Left lung (tissue), 14 donors: ENCODE measurements around the gene KRCC1. TPM values are rescaled to one million over a fixed set of nuclear protein-coding genes. Genes with fewer than 3 reads are reported as not detected.

ENCODE experiments used
- ATAC-seq: fragments of 200-7000 bp; cut with Tn5 transposase; one replicate; pipeline ENCODE4 v1.9.1; 2020; ENCODE audit warnings: moderate library complexity
- DNase-seq, 4 donors: peaks; one replicate each; pipeline ENCODE4 v3.0.0-alpha.2; 2013 to 2020
- H3K27ac ChIP-seq, 2 donors: fragments of 200-600 bp; sonication (generic) in 1 of 2; one replicate each; pipeline versions ENCODE4 v1.5.0 to v1.8.0; 2020 to 2021
- H3K27me3 ChIP-seq, 2 donors: fragments of 200-600 bp; sonication (generic) in 1 of 2; one replicate each; pipeline versions ENCODE4 v1.5.0 to v1.8.0; 2020 to 2021
- H3K36me3 ChIP-seq, 2 donors: fragments of 200-600 bp; sonication (generic) in 1 of 2; one replicate each; pipeline versions ENCODE4 v1.5.0 to v1.8.0; 2020 to 2021
- H3K4me1 ChIP-seq, 2 donors: fragments of 200-600 bp; one replicate each; pipeline ENCODE4 v1.8.0; 2021
- H3K4me3 ChIP-seq, 2 donors: fragments of 200-600 bp; sonication (generic) in 1 of 2; one replicate each; pipeline versions ENCODE4 v1.5.0 to v1.8.0; 2020 to 2021; ENCODE audit warnings: mild to moderate bottlenecking in 1 of 2
- H3K9me3 ChIP-seq, 2 donors: fragments of 200-600 bp; sonication (generic) in 1 of 2; one replicate each; pipeline versions ENCODE4 v1.5.0 to v1.8.0; 2020 to 2021
- CTCF ChIP-seq, 2 donors: fragments of 200-600 bp; sonication (generic) in 1 of 2; IDR thresholded peaks; one replicate each; pipeline versions ENCODE4 v1.5.0 to v1.8.0; 2021; ENCODE audit warnings: antibody characterized with exemption in 2 of 2
- intact Hi-C, 2 donors: fragments of 100-400 bp; cut with DNase I; formaldehyde crosslinking; loops; one replicate each; pipeline versions ENCODE4 v1.11.2 to v1.14.2; 2022
- long read RNA-seq, 12 donors: library from polyadenylated mRNA in 2 of 12; unstranded in 2 of 12; transcript quantifications; one replicate each; pipeline ENCODE4 v2.0.0 and lab custom pipeline, GENCODE V29; 2019 to 2026
- polyA plus RNA-seq, 6 donors: library from polyadenylated mRNA; unstranded; fragments of 120-200 nt; gene quantifications; one replicate each; pipeline ENCODE4 v1.2.1, GENCODE V29; 2013; ENCODE audit not compliant: insufficient read length in 6 of 6
- total RNA-seq, 2 donors: library from RNA; stranded (reverse); fragmentation: NEBNext Ultra II Directional; extraction: Animal tissue kit (Norgen Biotek cat#: 25700); gene quantifications; one replicate each; pipeline ENCODE4 v1.2.1, GENCODE V29; 2021
- donor health status: DM: no; HTN: yes; CAD: no.
- donor health status: DM: no; HTN: no; CAD: no.

KRCC1 gene
- total RNA-seq (10 to 100 TPM; 19.7 to 22.1 TPM), polyA plus RNA-seq (10 to 100 TPM; 47.1 to 52.9 (median 50.8) TPM)
- long read RNA-seq, donor 1, transcript KRCC1-201 (4 exons, 1,753 nt), result major isoform, 25 of 52 reads
- long read RNA-seq, donor 1, partial matches to known transcripts, result 17 of 52 reads
- long read RNA-seq, donor 1, other reads (novel, unspliced or antisense), result 10 of 52 reads
- long read RNA-seq, donor 2, transcript KRCC1-201 (4 exons, 1,753 nt), result major isoform, 16 of 16 reads
- long read RNA-seq, donor 2, partial matches to known transcripts, result 0 of 16 reads
- long read RNA-seq, donor 2, other reads (novel, unspliced or antisense), result 0 of 16 reads
- long read RNA-seq, donor 3, transcript KRCC1-201 (4 exons, 1,753 nt), result major isoform, 13 of 19 reads
- long read RNA-seq, donor 3, partial matches to known transcripts, result 0 of 19 reads
- long read RNA-seq, donor 3, other reads (novel, unspliced or antisense), result 6 of 19 reads
- long read RNA-seq, donor 4, transcript KRCC1-201 (4 exons, 1,753 nt), result major isoform, 14 of 17 reads
- long read RNA-seq, donor 4, partial matches to known transcripts, result 2 of 17 reads
- long read RNA-seq, donor 4, other reads (novel, unspliced or antisense), result 1 of 17 reads
- long read RNA-seq, donor 5, transcript KRCC1-201 (4 exons, 1,753 nt), result major isoform, 18 of 18 reads
- long read RNA-seq, donor 5, partial matches to known transcripts, result 0 of 18 reads
- long read RNA-seq, donor 5, other reads (novel, unspliced or antisense), result 0 of 18 reads
- long read RNA-seq, donor 6, transcript KRCC1-201 (4 exons, 1,753 nt), result major isoform, 30 of 49 reads
- long read RNA-seq, donor 6, partial matches to known transcripts, result 14 of 49 reads
- long read RNA-seq, donor 6, other reads (novel, unspliced or antisense), result 5 of 49 reads
- long read RNA-seq, donor 7, transcript KRCC1-201 (4 exons, 1,753 nt), result major isoform, 15 of 24 reads
- long read RNA-seq, donor 7, partial matches to known transcripts, result 9 of 24 reads
- long read RNA-seq, donor 7, other reads (novel, unspliced or antisense), result 0 of 24 reads
- long read RNA-seq, donor 8, transcript KRCC1-201 (4 exons, 1,753 nt), result major isoform, 11 of 11 reads
- long read RNA-seq, donor 8, partial matches to known transcripts, result 0 of 11 reads
- long read RNA-seq, donor 8, other reads (novel, unspliced or antisense), result 0 of 11 reads
- long read RNA-seq, donor 9, result 0 reads
- long read RNA-seq, donor 10, transcript KRCC1-201 (4 exons, 1,753 nt), result major isoform, 10 of 14 reads
- long read RNA-seq, donor 10, partial matches to known transcripts, result 0 of 14 reads
- long read RNA-seq, donor 10, other reads (novel, unspliced or antisense), result 4 of 14 reads
- long read RNA-seq, donor 11, transcript KRCC1-201 (4 exons, 1,753 nt), result major isoform, 17 of 24 reads
- long read RNA-seq, donor 11, partial matches to known transcripts, result 0 of 24 reads
- long read RNA-seq, donor 11, other reads (novel, unspliced or antisense), result 7 of 24 reads
- long read RNA-seq, donor 12, transcript KRCC1-201 (4 exons, 1,753 nt), result major isoform, 9 of 21 reads
- long read RNA-seq, donor 12, partial matches to known transcripts, result 12 of 21 reads
- long read RNA-seq, donor 12, other reads (novel, unspliced or antisense), result 0 of 21 reads

GRCh38 chr2:88055371-88056128 is at the start of gene KRCC1:
Gene KRCC1, minus strand, starts transcription at chr2:88055783. Its CDS starts 27,220 bp downstream, at chr2:88028563.
- DNase-seq (peak; percentile 91 to 99 (median 97)), ATAC-seq (peak; percentile 94)
- Histone ChIP-seq H3K4me3 (peak within 1 kb of the TSS; percentile 88 to 94), H3K4me1 (peaks cover 9 to 40% of the 10 kb centered on the region in 2 donors), H3K27ac (peak within 1 kb of the TSS; percentile 97 to 100), H3K27me3 (no peaks in the 10 kb centered on the region), H3K36me3 (no peaks in the 10 kb centered on the region), H3K9me3 (no peaks in the 10 kb centered on the region)
- no peak for TF ChIP-seq CTCF (IDR thresholded peaks at IDR 0.05)
- intact Hi-C loops, result no loop called here

- ATAC-seq (no peak), DNase-seq (no peak)
- Histone ChIP-seq H3K27ac (no peak overlapping the region), H3K27me3 (no peaks in the 10 kb centered on the region), H3K4me1 (no peaks in the 10 kb centered on the region), H3K9me3 (no peaks in the 10 kb centered on the region), H3K4me3 (no peak overlapping the region), H3K36me3 (no peaks in the 10 kb centered on the region)
- intact Hi-C loops, result no loop called here
- TF ChIP-seq CTCF (IDR thresholded peaks at IDR 0.05), result no peak
Measured at GRCh38 chr2:88100489-88100858, 44.9 kb upstream of the KRCC1 start.

- H3K4me3 ChIP-seq, result no peak overlapping the region
- no peak for DNase-seq
- H3K27me3 ChIP-seq, result no peaks in the 10 kb centered on the region
- no peak for TF ChIP-seq CTCF (IDR thresholded peaks at IDR 0.05)
- H3K27ac ChIP-seq, result no peak overlapping the region
- intact Hi-C loops, result no loop called here
- no peaks in the 10 kb centered on the region for H3K4me1 ChIP-seq
- peak; percentile 31 for ATAC-seq
- no peaks in the 10 kb centered on the region for H3K36me3 ChIP-seq
- no peaks in the 10 kb centered on the region for H3K9me3 ChIP-seq
Measured at GRCh38 chr2:88099798-88100488, 44.4 kb upstream of the KRCC1 start.

- ATAC-seq, result no peak
- intact Hi-C loops, result no loop called here
Measured at GRCh38 chr2:88098558-88098900, 42.9 kb upstream of the KRCC1 start.

More at GRCh38 chr2:88098558-88098900, 42.9 kb upstream of the KRCC1 start:
- H3K4me1 ChIP-seq, result no peaks in the 10 kb centered on the region
- no peak for TF ChIP-seq CTCF (IDR thresholded peaks at IDR 0.05)
- DNase-seq, result no peak
- H3K27ac ChIP-seq, result no peak overlapping the region
- H3K9me3 ChIP-seq, result no peaks in the 10 kb centered on the region
- no peak overlapping the region for H3K4me3 ChIP-seq
- H3K27me3 ChIP-seq, result no peaks in the 10 kb centered on the region
- H3K36me3 ChIP-seq, result no peaks in the 10 kb centered on the region
